ENCODE measurements around the gene TP53BP1.
"Not testable (repeated sequence)": the region's sequence is repeated elsewhere in the genome, so short reads cannot be mapped to it uniquely, and the experiment has no call there.

TP53BP1 gene

DNA sequence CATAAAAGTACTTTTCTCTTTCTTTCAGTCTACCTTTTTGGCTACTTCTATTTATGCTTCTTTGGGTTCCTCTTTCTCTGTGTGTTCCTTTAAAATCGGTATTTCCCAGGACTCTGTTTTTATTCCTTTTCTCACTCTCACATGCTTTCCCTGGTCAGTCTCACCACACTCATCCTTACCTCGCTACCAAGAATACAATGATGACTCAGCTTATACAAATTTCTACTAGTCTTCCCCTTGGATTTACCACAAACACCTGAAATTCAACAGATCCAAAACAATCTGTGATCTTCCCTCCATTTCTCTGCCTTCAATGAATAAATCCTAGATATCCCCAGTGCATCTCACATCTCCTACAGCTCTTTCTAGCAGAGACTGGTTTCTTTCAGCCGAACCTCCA, 69.2 kb downstream of the TP53BP1 start:
- ATAC-seq: no peak
- H3K9me3 Mint-ChIP-seq: no peaks in the 10 kb centered on the region
- peaks cover 71% of the 10 kb centered on the region for H3K36me3 Mint-ChIP-seq
- no peak overlapping the region for H3K27ac Mint-ChIP-seq
- no peaks in the 10 kb centered on the region for H3K27me3 Mint-ChIP-seq
- no peak overlapping the region for H3K4me3 Mint-ChIP-seq
- no peaks in the 10 kb centered on the region for H3K4me1 Mint-ChIP-seq

DNA sequence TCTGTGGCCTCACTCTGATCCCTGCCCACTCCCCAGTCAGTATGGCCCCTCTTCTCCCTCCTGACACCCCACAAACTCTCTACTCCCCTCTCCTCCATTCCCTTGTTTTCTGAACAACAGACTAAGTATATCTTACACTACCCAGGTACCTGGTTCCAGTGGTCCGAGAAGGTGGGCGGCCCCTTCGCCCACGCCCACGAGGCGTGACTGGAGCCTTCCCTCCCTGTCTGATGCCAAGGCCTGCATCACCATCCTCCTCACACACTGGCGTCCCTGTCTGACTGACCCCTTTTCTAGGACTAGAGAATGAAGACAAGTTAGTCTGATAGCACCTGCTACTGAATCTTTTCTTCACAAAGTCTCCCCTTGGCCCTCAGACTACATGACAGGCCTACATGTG, 72.1 kb downstream of the TP53BP1 start:
- Mint-ChIP-seq H3K27me3 (no peaks in the 10 kb centered on the region), H3K9me3 (no peaks in the 10 kb centered on the region), H3K27ac (no peak overlapping the region), H3K4me1 (no peaks in the 10 kb centered on the region), H3K4me3 (no peak overlapping the region), H3K36me3 (peaks cover 71% of the 10 kb centered on the region)
- no peak for ATAC-seq

DNA sequence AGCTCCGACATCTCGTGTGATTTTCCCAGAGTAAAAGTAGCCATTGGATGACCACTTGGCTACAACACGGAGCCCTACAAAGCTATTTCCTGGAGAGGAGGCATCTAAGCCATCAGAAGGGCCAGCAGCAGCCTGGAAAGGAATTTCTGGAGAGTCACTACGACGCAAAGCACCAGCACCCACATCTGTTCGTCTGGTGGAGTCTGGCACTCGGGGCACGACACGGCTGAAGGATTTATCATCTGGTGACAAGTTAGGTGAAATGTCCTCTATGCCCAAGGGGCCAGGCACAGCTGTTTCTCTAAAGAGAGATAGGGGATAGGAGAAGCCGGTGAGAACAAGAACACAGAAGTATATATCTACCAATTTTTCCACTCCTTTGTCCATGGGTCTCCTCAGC, 72.5 kb downstream of the TP53BP1 start:
- Mint-ChIP-seq H3K4me1 (no peaks in the 10 kb centered on the region), H3K27me3 (no peaks in the 10 kb centered on the region), H3K27ac (no peak overlapping the region), H3K36me3 (peaks cover 75% of the 10 kb centered on the region), H3K4me3 (no peak overlapping the region), H3K9me3 (no peaks in the 10 kb centered on the region)
- no peak for ATAC-seq

DNA sequence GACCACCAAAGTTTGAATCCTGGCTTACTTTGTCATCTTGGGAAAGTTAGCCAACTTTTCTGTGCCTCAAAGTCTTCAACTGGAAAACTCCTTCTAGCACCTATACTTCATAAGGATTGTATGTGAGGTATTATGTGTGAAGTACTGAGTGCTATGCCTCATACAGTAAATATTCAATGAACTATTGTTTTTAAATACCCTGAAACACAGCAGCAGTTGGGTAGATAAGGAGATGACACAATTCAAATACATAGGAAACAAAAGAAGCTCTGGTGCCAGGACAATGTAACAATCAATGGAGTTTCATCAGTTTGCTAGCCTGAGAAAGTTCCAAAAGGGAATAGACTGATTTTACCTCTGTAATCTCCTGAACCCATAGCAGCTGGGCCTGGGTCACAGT, 78.8 kb downstream of the TP53BP1 start:
- peaks cover 73% of the 10 kb centered on the region for H3K36me3 Mint-ChIP-seq
- H3K27me3 Mint-ChIP-seq: no peaks in the 10 kb centered on the region
- no peak overlapping the region for H3K27ac Mint-ChIP-seq
- ATAC-seq: no peak
- no peaks in the 10 kb centered on the region for H3K9me3 Mint-ChIP-seq
- H3K4me3 Mint-ChIP-seq: no peak overlapping the region
- H3K4me1 Mint-ChIP-seq: no peaks in the 10 kb centered on the region

DNA sequence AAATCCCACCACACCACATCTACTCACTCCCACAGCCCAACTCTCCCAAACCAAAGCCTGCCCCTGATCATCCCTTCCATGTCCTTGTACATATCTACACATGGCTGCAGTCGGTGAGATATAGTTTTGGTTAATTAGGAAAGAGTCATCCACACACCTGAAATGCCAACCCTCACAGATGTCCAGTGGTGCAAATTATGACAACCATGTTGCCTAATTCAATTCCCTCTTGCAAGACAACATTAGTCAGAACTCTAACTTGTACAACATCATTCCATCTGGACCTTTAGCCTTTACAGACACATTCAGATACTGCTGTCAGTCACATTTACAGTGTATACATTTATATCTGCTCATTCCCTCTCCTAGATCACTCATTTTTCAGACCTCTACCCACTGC, 80.9 kb downstream of the TP53BP1 start:
- Mint-ChIP-seq H3K9me3 (no peaks in the 10 kb centered on the region), H3K4me1 (no peaks in the 10 kb centered on the region), H3K27me3 (no peaks in the 10 kb centered on the region), H3K27ac (no peak overlapping the region), H3K4me3 (no peak overlapping the region), H3K36me3 (peaks cover 77% of the 10 kb centered on the region)
- ATAC-seq: no peak

DNA sequence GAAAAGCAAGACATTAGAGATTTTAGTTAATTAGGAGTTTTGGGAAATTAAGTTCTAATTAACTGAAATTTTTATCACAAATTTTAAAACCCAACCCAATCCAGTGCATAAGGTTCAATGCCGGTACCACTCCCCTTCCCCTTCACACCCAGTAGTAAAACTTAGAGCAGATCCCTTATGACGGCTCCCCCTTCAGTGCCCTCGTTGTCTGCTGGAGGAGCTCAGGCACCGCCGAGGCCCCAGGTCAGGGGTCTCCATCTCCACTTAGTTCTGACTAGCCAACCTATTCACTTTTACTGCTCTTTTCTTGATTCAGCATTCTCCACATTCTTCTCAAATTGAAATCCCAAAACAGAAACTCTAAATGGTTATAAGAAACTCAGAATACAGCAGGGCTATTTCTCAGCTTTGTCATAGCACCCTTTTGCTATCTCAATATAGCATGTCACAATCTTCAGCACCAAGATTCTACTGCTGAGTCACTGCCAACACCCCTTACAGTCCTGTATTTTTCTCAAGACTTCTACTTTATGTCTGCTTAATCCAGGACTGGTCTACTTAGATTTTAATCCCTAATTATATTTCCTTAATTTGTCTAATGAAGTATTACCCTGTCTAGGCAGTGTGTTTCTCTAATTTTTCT, 82.3 kb downstream of the TP53BP1 start:
- H3K27me3 Mint-ChIP-seq: no peaks in the 10 kb centered on the region
- peak overlapping the region; percentile 41 for H3K27ac Mint-ChIP-seq
- no peaks in the 10 kb centered on the region for H3K9me3 Mint-ChIP-seq
- no peak overlapping the region for H3K4me3 Mint-ChIP-seq
- ATAC-seq: no peak
- no peaks in the 10 kb centered on the region for H3K4me1 Mint-ChIP-seq
- H3K36me3 Mint-ChIP-seq: peaks cover 81% of the 10 kb centered on the region

DNA sequence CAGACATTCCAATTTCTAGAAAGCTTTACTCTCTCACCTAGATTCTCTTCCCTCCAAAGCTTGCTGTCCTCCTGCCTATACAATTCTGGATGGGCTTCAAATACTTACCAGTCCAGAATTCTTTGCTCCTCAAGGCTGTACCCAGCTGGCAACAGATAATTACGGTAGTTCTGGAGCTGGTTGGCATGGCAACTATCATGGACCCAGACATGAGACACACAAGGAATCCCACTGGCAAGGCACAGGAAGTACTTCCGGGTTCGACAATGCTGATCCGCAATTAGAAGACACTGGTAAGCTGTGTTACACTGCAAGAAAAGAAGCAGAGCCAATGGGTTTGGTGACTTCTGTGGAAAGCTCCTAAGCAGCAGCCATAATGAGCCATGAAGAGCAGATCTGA, 84.2 kb downstream of the TP53BP1 start:
- Mint-ChIP-seq H3K4me3 (no peak overlapping the region), H3K27ac (no peak overlapping the region), H3K4me1 (no peaks in the 10 kb centered on the region), H3K36me3 (peaks cover 81% of the 10 kb centered on the region), H3K27me3 (no peaks in the 10 kb centered on the region), H3K9me3 (no peaks in the 10 kb centered on the region)
- no peak for ATAC-seq

DNA sequence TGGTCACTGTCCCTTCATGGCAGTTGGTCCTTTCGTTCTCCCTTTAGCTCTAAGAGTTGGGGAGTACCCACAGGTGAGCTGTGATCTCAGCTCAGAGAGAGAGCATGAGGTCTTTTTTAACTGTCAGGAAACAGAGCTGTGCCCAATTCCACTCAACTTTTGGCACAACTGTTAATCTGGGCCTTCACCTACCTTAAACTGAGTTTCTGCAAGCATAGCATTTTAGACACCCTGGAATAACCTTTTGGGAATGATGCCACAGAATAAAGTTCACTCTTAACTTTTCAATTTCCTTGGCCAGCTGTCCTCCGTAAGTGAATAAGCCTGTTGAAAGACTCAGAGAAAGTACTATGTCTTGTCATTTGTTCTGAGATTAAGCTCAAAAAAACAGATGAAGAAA, 86.1 kb downstream of the TP53BP1 start:
- no peak for ATAC-seq
- H3K9me3 Mint-ChIP-seq: no peaks in the 10 kb centered on the region
- no peaks in the 10 kb centered on the region for H3K27me3 Mint-ChIP-seq
- H3K27ac Mint-ChIP-seq: no peak overlapping the region
- H3K36me3 Mint-ChIP-seq: peaks cover 83% of the 10 kb centered on the region
- no peak overlapping the region for H3K4me3 Mint-ChIP-seq
- no peaks in the 10 kb centered on the region for H3K4me1 Mint-ChIP-seq

DNA sequence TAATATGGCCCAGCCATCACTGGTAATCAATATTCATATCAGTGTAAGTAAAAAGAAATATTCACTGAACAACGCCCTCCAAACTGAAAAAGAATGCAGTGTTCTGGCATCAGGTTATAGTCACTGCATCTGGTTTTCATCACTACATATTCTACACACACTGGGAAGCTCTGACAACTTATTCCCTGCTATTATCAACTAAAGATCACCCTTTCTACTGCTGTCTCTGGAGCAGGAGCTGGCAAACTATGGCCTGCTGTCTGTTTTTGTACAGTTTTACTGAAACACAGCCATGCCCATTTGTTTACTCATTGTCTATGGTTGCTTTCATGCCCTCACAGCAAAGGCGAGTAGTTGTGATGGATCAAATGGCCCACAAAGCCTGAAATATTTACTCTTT, 86.8 kb downstream of the TP53BP1 start:
- no peak overlapping the region for H3K27ac Mint-ChIP-seq
- no peaks in the 10 kb centered on the region for H3K4me1 Mint-ChIP-seq
- ATAC-seq: no peak
- H3K36me3 Mint-ChIP-seq: peaks cover 87% of the 10 kb centered on the region
- H3K27me3 Mint-ChIP-seq: no peaks in the 10 kb centered on the region
- H3K9me3 Mint-ChIP-seq: no peaks in the 10 kb centered on the region
- H3K4me3 Mint-ChIP-seq: no peak overlapping the region

DNA sequence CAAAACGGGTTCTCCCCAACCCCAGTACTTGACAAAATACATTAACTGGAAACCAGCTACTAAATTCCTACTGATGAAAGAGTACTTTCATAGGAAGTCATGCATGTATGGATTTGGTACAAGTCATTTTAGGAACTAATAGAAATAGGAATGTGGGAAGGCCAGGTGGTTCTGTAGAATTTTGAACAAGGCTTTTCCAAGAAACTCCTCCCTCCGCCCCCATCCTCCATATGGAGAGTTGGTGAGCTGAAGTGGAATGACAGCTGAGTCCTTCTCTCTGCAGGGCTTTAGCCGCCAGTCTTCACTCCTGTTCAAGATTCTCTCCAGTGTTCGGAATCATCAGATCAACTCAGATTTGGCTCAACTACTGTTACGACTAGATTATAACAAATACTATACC, 88.8 kb downstream of the TP53BP1 start:
- Mint-ChIP-seq H3K27ac (no peak overlapping the region), H3K27me3 (no peaks in the 10 kb centered on the region), H3K4me1 (no peaks in the 10 kb centered on the region), H3K4me3 (no peak overlapping the region), H3K36me3 (peaks cover 81% of the 10 kb centered on the region), H3K9me3 (no peaks in the 10 kb centered on the region)
- no peak for ATAC-seq

DNA sequence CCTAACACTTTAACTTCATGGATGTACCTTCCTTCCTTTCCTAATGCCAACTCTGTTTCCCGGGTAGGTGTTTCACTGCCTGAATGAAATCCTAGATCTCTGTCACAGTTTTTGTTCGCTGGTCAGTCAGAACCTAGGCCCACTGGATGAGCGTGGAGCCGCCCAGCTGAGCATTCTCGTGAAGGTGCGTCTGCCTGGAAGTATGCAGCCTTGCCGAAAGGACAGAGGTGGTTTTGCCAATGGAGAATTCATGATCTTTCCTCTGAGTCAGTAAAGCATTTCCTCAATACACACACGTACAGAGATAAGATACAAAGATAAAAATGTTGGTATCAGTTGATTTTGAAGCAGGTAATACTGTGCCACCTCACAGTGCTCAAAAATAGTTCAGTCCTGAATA, 89.3 kb downstream of the TP53BP1 start:
- Mint-ChIP-seq H3K9me3 (no peaks in the 10 kb centered on the region), H3K4me3 (no peak overlapping the region), H3K4me1 (no peaks in the 10 kb centered on the region), H3K36me3 (peaks cover 81% of the 10 kb centered on the region), H3K27ac (no peak overlapping the region), H3K27me3 (no peaks in the 10 kb centered on the region)
- no peak for ATAC-seq

DNA sequence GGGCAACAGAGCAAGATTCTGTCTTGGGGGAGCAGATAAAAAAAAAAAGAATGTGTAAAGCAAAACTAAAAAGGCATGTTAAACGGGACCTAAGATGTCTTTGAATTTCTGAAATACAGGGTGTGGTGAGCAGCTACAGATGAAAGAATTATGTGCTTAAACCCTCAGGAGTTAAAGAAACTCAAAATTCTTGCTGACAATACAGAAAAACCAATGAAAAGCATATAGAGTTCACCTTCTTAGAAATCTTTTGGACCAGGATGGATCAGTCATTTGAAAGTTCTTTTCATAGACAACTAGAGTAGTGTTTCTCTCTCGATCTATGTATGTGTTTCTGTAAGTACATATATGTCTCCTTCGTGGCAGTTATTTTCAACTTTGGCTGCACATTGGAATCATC, 90.7 kb downstream of the TP53BP1 start:
- H3K4me3 Mint-ChIP-seq: no peak overlapping the region
- H3K4me1 Mint-ChIP-seq: no peaks in the 10 kb centered on the region
- no peak for ATAC-seq
- H3K27me3 Mint-ChIP-seq: no peaks in the 10 kb centered on the region
- no peaks in the 10 kb centered on the region for H3K9me3 Mint-ChIP-seq
- H3K27ac Mint-ChIP-seq: no peak overlapping the region
- H3K36me3 Mint-ChIP-seq: peaks cover 81% of the 10 kb centered on the region

DNA sequence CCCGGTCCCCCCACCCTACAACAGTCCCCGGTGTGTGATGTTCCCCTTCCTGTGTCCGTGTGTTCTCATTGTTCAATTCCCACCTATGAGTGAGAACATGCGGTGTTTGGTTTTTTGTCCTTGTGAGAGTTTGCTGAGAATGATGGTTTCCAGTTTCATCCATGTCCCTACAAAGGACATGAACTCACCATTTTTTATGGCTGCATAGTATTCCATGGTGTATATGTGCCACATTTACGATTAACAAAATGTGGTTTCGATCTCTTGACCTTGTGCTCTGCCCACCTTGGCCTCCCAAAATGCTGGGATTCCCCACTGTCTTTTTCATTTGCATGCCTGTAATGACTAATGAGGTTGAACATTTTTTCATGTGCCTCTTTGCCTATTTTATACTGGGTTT, 99.4 kb downstream of the TP53BP1 start:
- not testable (repeated sequence) for ATAC-seq, H3K27ac Mint-ChIP-seq, H3K4me1 Mint-ChIP-seq, H3K9me3 Mint-ChIP-seq, H3K4me3 Mint-ChIP-seq, H3K27me3 Mint-ChIP-seq
- H3K36me3 Mint-ChIP-seq: peaks cover 78% of the 10 kb centered on the region

DNA sequence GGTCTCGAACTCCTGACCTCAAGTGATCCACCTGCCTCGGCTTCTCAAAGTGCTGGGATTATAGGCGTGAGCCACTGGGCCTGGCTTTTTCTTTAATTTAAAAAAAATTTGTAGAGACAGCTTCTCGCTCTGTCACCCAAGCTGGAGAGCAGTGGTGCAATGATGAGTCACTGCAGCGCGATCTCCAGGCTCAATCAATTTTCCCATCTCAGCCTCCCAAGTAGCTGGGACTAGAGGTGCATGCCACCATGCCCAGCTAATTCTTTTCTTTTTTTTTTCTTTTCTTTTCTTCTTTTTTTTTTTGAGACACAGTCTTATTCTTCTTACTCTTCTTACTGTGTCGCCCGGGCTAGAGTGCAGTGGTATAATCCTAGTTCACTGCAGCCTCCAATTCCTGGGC, 102.2 kb downstream of the TP53BP1 start:
- Mint-ChIP-seq H3K4me1 (no peaks in the 10 kb centered on the region), H3K4me3 (no peak overlapping the region), H3K36me3 (peaks cover 75% of the 10 kb centered on the region), H3K9me3 (no peaks in the 10 kb centered on the region), H3K27ac (no peak overlapping the region), H3K27me3 (no peaks in the 10 kb centered on the region)
- ATAC-seq: no peak

DNA sequence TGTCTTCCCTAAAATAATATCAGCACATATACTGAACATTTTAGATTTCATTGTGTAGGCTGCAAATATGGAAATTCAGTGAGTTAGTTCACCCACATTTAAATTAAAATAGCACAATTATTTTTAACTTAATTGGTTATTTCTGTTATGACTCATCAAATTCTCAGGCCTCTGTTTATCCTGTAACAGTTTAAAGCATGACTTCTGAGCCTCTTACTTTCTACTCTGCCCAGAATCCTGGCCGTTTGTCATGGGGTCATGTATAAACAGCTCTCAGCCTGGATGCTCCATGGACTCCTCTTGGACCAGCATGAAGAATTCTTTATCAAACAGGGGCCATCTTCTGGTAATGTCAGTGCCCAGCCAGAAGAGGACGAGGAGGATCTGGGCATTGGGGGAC, 109.9 kb downstream of the TP53BP1 start:
- Mint-ChIP-seq H3K27ac (no peak overlapping the region), H3K9me3 (no peaks in the 10 kb centered on the region), H3K36me3 (peaks cover 76% of the 10 kb centered on the region), H3K4me1 (no peaks in the 10 kb centered on the region), H3K4me3 (no peak overlapping the region), H3K27me3 (no peaks in the 10 kb centered on the region)
- ATAC-seq: no peak

DNA sequence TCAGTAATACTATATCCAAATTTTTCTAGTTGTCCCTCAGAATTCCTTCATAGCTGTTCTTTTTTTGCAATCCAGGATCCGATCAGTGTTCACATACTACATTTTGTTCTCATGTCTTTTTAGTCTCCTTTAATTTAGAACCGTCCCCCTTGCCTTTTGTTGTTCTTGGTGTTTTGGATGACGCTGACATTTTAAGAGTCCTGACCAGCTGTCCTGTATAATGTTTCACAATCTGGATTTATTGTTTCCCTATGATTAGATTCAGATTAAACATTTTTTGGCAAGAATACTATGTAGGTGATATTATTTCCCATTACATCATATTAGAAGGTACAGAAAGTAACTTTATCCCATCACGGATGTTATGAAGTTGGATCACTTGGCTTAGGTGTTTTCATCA, 110.6 kb downstream of the TP53BP1 start:
- H3K4me3 Mint-ChIP-seq: no peak overlapping the region
- H3K9me3 Mint-ChIP-seq: no peaks in the 10 kb centered on the region
- ATAC-seq: no peak
- H3K27me3 Mint-ChIP-seq: no peaks in the 10 kb centered on the region
- H3K4me1 Mint-ChIP-seq: no peaks in the 10 kb centered on the region
- peaks cover 79% of the 10 kb centered on the region for H3K36me3 Mint-ChIP-seq
- no peak overlapping the region for H3K27ac Mint-ChIP-seq

DNA sequence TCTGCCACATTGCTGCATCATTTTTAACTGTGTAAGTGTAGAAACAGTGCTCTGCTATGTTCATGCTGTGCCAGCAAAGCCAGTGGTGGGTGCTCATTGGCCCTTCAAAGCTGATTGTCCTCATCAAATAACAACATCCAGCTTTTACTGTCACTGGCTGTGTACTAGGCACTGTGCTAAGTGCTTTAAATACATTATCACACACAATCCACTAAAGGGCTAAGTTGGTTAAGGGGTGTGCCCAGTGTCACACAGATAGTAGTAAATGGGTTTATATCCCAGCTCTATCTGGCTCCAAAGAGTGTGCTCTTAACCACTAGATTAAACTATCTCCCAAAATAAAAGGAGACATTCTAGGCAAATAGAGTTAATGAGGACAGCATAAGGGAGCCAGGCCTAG, 114.4 kb downstream of the TP53BP1 start:
- Mint-ChIP-seq H3K4me3 (no peak overlapping the region), H3K27ac (no peak overlapping the region), H3K36me3 (peaks cover 50% of the 10 kb centered on the region), H3K27me3 (no peaks in the 10 kb centered on the region), H3K4me1 (peaks cover 8% of the 10 kb centered on the region), H3K9me3 (no peaks in the 10 kb centered on the region)
- ATAC-seq: no peak
